Liver (tissue), 9 donors: Measurements from ENCODE around the gene RARG. TPM values are rescaled to one million over a fixed set of nuclear protein-coding genes. Genes with fewer than 3 reads are reported as not detected.

Experiments
- DNase-seq: peaks from one replicate; pipeline ENCODE4 v3.0.0-alpha.2; 2017; ENCODE audit warnings: low spot score
- H3K27ac ChIP-seq, 2 donors: one replicate each; pipeline ENCODE4 v1.7.0; 2013; ENCODE audit warnings: inconsistent platforms in 2 of 2, low read length in 2 of 2, control low read depth in 1 of 2, low read depth in 1 of 2, mild to moderate bottlenecking in 1 of 2
- H3K27me3 ChIP-seq, 4 donors: one replicate each; pipeline versions ENCODE4 v1.6.1 to v1.7.0; 2013; ENCODE audit warnings: low read length in 3 of 4, inconsistent platforms in 1 of 4, mild to moderate bottlenecking in 1 of 4, moderate library complexity in 1 of 4; ENCODE audit not compliant: control insufficient read depth in 4 of 4, insufficient read depth in 4 of 4
- H3K36me3 ChIP-seq, 4 donors: one replicate each; pipeline versions ENCODE4 v1.6.1 to v1.7.0; 2013; ENCODE audit warnings: low read length in 3 of 4, mild to moderate bottlenecking in 3 of 4, low read depth in 1 of 4, moderate library complexity in 1 of 4; ENCODE audit not compliant: control insufficient read depth in 4 of 4, insufficient read depth in 3 of 4
- H3K4me1 ChIP-seq, 4 donors: one replicate each; pipeline versions ENCODE4 v1.6.1 to v1.7.0; 2013; ENCODE audit warnings: low read length in 3 of 4, mild to moderate bottlenecking in 3 of 4, moderate library complexity in 1 of 4; ENCODE audit not compliant: control insufficient read depth in 4 of 4, insufficient read depth in 4 of 4
- H3K4me3 ChIP-seq, 3 donors: one replicate each; pipeline versions ENCODE4 v1.6.1 to v1.7.0; 2013; ENCODE audit warnings: low read length in 3 of 3, control low read depth in 1 of 3, low read depth in 1 of 3, mild to moderate bottlenecking in 1 of 3
- H3K9ac ChIP-seq, 2 donors: one replicate each; pipeline ENCODE4 v1.7.0; 2013; ENCODE audit warnings: low read length in 2 of 2, mild to moderate bottlenecking in 2 of 2, moderate library complexity in 2 of 2, control low read depth in 1 of 2, low read depth in 1 of 2
- H3K9me3 ChIP-seq, 4 donors: one replicate each; pipeline versions ENCODE4 v1.6.1 to v1.7.0; 2013; ENCODE audit warnings: low read length in 3 of 4; ENCODE audit not compliant: control insufficient read depth in 4 of 4
- ATF3 ChIP-seq: IDR thresholded peaks from 2 replicates; pipeline ENCODE4 v1.6.1; 2016; ENCODE audit warnings: antibody characterized with exemption
- CTCF ChIP-seq: fragments of 150-350 bp; IDR thresholded peaks from 2 replicates; pipeline ENCODE4 v1.5.1; 2017; ENCODE audit warnings: improper control_type of control experiment, low read depth, low read length; ENCODE audit not compliant: missing input control
- EGR1 ChIP-seq, 2 donors: IDR thresholded peaks; 2 replicates each; pipeline ENCODE4 v1.6.1; 2016 to 2018; ENCODE audit warnings: antibody characterized with exemption in 2 of 2, low read depth in 2 of 2
- FOXA1 ChIP-seq: IDR thresholded peaks from 2 replicates; pipeline ENCODE4 v1.6.1; 2016; ENCODE audit warnings: antibody characterized with exemption
- FOXA2 ChIP-seq: IDR thresholded peaks from 2 replicates; pipeline ENCODE4 v1.6.1; 2016; ENCODE audit warnings: antibody characterized with exemption
- GABPA ChIP-seq, 2 donors: IDR thresholded peaks in 1 of 2; conservative IDR thresholded peaks in 1 of 2; 2 replicates each; pipeline ENCODE4 v1.6.1; 2016; ENCODE audit warnings: antibody characterized with exemption in 2 of 2, mild to moderate bottlenecking in 1 of 2, moderate library complexity in 1 of 2
- HNF4A ChIP-seq, 2 donors: conservative IDR thresholded peaks; 2 replicates each; pipeline ENCODE4 v1.6.1; 2016; ENCODE audit warnings: antibody characterized with exemption in 2 of 2, mild to moderate bottlenecking in 2 of 2
- HNF4G ChIP-seq: IDR thresholded peaks from 2 replicates; pipeline ENCODE4 v1.6.1; 2016; ENCODE audit warnings: antibody characterized with exemption
- JUND ChIP-seq, 2 donors: IDR thresholded peaks; 2 replicates each; pipeline ENCODE4 v1.6.1; 2016; ENCODE audit warnings: antibody characterized with exemption in 2 of 2
- NR2F2 ChIP-seq: IDR thresholded peaks from 2 replicates; pipeline ENCODE4 v1.6.1; 2016; ENCODE audit warnings: antibody characterized with exemption
- RAD21 ChIP-seq, 2 donors: IDR thresholded peaks; 2 replicates each; pipeline ENCODE4 v1.6.1; 2016; ENCODE audit warnings: antibody characterized with exemption in 2 of 2, mild to moderate bottlenecking in 2 of 2
- REST ChIP-seq: IDR thresholded peaks from 2 replicates; pipeline ENCODE4 v1.6.1; 2016; ENCODE audit warnings: antibody characterized with exemption, mild to moderate bottlenecking
- RXRA ChIP-seq, 2 donors: IDR thresholded peaks; 2 replicates each; pipeline ENCODE4 v1.6.1; 2017 to 2018; ENCODE audit warnings: antibody characterized with exemption in 2 of 2, mild to moderate bottlenecking in 1 of 2
- SP1 ChIP-seq: IDR thresholded peaks from 2 replicates; pipeline ENCODE4 v1.6.1; 2018; ENCODE audit warnings: antibody characterized with exemption, mild to moderate bottlenecking
- TAF1 ChIP-seq: conservative IDR thresholded peaks from 2 replicates; pipeline ENCODE4 v1.6.1; 2016; ENCODE audit warnings: antibody characterized with exemption, mild to moderate bottlenecking
- YY1 ChIP-seq: IDR thresholded peaks from 2 replicates; pipeline ENCODE4 v1.6.1; 2016; ENCODE audit warnings: antibody characterized with exemption, mild to moderate bottlenecking
- WGBS: extraction: QIAGEN DNeasy Blood & Tissue Kit; methylation state at CpG from one replicate; pipeline ENCODE4 v1.1.7; 2013; 5-methylcytosine and 5-hydroxymethylcytosine counted together
- polyA plus RNA-seq, 2 donors: library from polyadenylated mRNA; stranded (reverse) in 1 of 2; unstranded in 1 of 2; fragments of 200-250 nt in 1 of 2; fragments of >200 nt in 1 of 2; fragmentation: Nextera tagmentation in 1 of 2; extraction: Ambion mirVana in 1 of 2; gene quantifications; one replicate each; pipeline versions ENCODE4 v1.2.1 to v1.2.3, GENCODE V29; 2013 to 2015
- total RNA-seq, 2 donors: library from RNA; depleted of rRNA; stranded (reverse); fragments of >200 nt; gene quantifications; one replicate each; pipeline ENCODE4 v1.2.3, GENCODE V29; 2014
- TF ChIP-seq, protein P1 (sequence below): IDR thresholded peaks from 2 replicates; pipeline ENCODE4 v1.6.1; 2016; ENCODE audit warnings: antibody characterized with exemption
- TF ChIP-seq, protein P2 (sequence below): IDR thresholded peaks from 2 replicates; pipeline ENCODE4 v1.6.1; 2016; ENCODE audit warnings: antibody characterized with exemption
- donor health status: healthy.
- donor health status: healthy.
- donor health status: healthy.
- donor health status: healthy.
- donor health status: healthy.

The RARG gene
- total and polyA plus RNA-seq, 4 donors, result 1.7 to 3.1 (median 2.7) TPM

GRCh38 chr12:53214221-53214620 is 17.8 kb downstream of the RARG start:
- Histone ChIP-seq H3K27ac (no peak overlapping the region), H3K4me1 (peaks cover 0 to 27% (median 0%) of the 10 kb centered on the region in 4 donors), H3K4me3 (no peak overlapping the region), H3K9ac (no peak overlapping the region), H3K36me3 (no peaks in the 10 kb centered on the region), H3K27me3 (no peaks in the 10 kb centered on the region), H3K9me3 (no peaks in the 10 kb centered on the region)
- TF ChIP-seq GABPA (IDR thresholded peaks at IDR 0.05 in 1 of 2, conservative IDR thresholded peaks at IDR 0.05 in 1 of 2), result no peak
- no peak for TF ChIP-seq JUND (IDR thresholded peaks at IDR 0.05)
- TF ChIP-seq CTCF, result no peak
- TF ChIP-seq TAF1, result no peak
- TF ChIP-seq ATF3, result no peak
- no peak for TF ChIP-seq FOXA2
- no peak for TF ChIP-seq RXRA (IDR thresholded peaks at IDR 0.05)
- TF ChIP-seq, protein P1, sequence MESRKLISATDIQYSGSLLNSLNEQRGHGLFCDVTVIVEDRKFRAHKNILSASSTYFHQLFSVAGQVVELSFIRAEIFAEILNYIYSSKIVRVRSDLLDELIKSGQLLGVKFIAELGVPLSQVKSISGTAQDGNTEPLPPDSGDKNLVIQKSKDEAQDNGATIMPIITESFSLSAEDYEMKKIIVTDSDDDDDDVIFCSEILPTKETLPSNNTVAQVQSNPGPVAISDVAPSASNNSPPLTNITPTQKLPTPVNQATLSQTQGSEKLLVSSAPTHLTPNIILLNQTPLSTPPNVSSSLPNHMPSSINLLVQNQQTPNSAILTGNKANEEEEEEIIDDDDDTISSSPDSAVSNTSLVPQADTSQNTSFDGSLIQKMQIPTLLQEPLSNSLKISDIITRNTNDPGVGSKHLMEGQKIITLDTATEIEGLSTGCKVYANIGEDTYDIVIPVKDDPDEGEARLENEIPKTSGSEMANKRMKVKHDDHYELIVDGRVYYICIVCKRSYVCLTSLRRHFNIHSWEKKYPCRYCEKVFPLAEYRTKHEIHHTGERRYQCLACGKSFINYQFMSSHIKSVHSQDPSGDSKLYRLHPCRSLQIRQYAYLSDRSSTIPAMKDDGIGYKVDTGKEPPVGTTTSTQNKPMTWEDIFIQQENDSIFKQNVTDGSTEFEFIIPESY, result no peak
- no peak for TF ChIP-seq HNF4A (conservative IDR thresholded peaks at IDR 0.05)
- no peak for TF ChIP-seq NR2F2
- no peak for TF ChIP-seq SP1
- TF ChIP-seq, protein P2, sequence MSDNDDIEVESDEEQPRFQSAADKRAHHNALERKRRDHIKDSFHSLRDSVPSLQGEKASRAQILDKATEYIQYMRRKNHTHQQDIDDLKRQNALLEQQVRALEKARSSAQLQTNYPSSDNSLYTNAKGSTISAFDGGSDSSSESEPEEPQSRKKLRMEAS, result no peak
- no peak for TF ChIP-seq EGR1 (IDR thresholded peaks at IDR 0.05; ENCODE audit: low read depth in 2 of 2)
- no peak for TF ChIP-seq REST
- no peak for TF ChIP-seq RAD21 (IDR thresholded peaks at IDR 0.05)
- no peak for TF ChIP-seq HNF4G
- no peak for DNase-seq
- 78% methylated on average over 5 of the region's 5 CpGs for WGBS

DNA sequence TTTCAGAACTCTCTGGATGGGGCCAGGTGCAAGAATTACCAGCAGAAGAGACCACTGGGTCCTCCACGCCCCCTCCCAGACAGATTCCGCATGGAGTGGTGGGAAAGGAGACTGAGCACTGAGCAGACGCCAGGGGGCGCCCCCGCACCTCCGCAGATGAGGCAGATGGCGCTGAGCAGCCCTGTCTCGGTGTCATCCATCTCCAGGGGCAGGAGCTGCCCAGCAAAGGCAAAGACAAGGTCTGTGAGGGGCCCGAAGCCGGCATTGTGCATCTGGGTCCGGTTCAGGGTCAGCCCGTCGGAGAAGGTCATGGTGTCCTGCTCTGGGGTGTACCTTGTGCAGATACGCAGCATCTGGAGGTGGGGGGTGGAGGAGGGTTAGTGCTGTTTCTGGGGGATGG is 18.7 kb downstream of the RARG start:
- no peaks in the 10 kb centered on the region for H3K27me3 ChIP-seq
- H3K9ac ChIP-seq, result no peak overlapping the region
- H3K27ac ChIP-seq, result no peak overlapping the region
- no peak overlapping the region for H3K4me3 ChIP-seq
- H3K4me1 ChIP-seq, result peaks cover 0 to 27% (median 0%) of the 10 kb centered on the region in 4 donors
- H3K36me3 ChIP-seq, result no peaks in the 10 kb centered on the region
- 9% methylated on average over 14 of the region's 14 CpGs for WGBS
- peak; percentile 89 for DNase-seq
- no peaks in the 10 kb centered on the region for H3K9me3 ChIP-seq
- TF ChIP-seq, protein P2, result no peak
- TF ChIP-seq HNF4G, result no peak
- no peak for TF ChIP-seq NR2F2
- TF ChIP-seq RAD21 (IDR thresholded peaks at IDR 0.05), result peak; percentile 97 to 99
- no peak for TF ChIP-seq FOXA2
- no peak for TF ChIP-seq YY1
- peak; percentile 7 for TF ChIP-seq FOXA1
- no peak for TF ChIP-seq RXRA (IDR thresholded peaks at IDR 0.05)
- TF ChIP-seq, protein P1, result no peak
- no peak for TF ChIP-seq SP1
- TF ChIP-seq EGR1 (IDR thresholded peaks at IDR 0.05; ENCODE audit: low read depth in 2 of 2), result no peak
- TF ChIP-seq TAF1, result no peak
- no peak for TF ChIP-seq JUND (IDR thresholded peaks at IDR 0.05)
- no peak for TF ChIP-seq GABPA (IDR thresholded peaks at IDR 0.05 in 1 of 2, conservative IDR thresholded peaks at IDR 0.05 in 1 of 2)
- peak; percentile 90 for TF ChIP-seq CTCF
- no peak for TF ChIP-seq ATF3
